Smooth muscle cell (in vitro differentiated cells): Measurements from ENCODE around the gene SRSF7. TPM values are rescaled to one million over a fixed set of nuclear protein-coding genes. Genes with fewer than 3 reads are reported as not detected.
"Not testable (repeated sequence)": the region's sequence is repeated elsewhere in the genome, so short reads cannot be mapped to it uniquely, and the experiment has no call there.

ENCODE experiments used
- DNase-seq: peaks from one replicate; lab custom pipeline; 2025; ENCODE audit not compliant: unreplicated experiment; lab: John Stamatoyannopoulos, UW
- H2AFZ ChIP-seq: fragments of 200-600 bp; sonication (generic); 2 replicates; pipeline ENCODE4 v1.6.0; 2016; ENCODE audit warnings: antibody characterized with exemption, low read depth, mild to moderate bottlenecking
- H3F3A ChIP-seq: fragments of 200-600 bp; sonication (generic); 2 replicates; pipeline ENCODE4 v1.6.0; 2017; ENCODE audit warnings: antibody characterized with exemption, low read depth
- H3K27ac ChIP-seq: fragments of 200-600 bp; sonication (generic); 2 replicates; pipeline ENCODE4 v1.5.1; 2016; ENCODE audit warnings: low read depth, mild to moderate bottlenecking
- H3K27me3 ChIP-seq: fragments of 200-600 bp; sonication (generic); 2 replicates; pipeline ENCODE4 v1.6.1; 2016; ENCODE audit warnings: low read depth, mild to moderate bottlenecking
- H3K36me3 ChIP-seq: fragments of 200-600 bp; sonication (generic); 2 replicates; pipeline ENCODE4 v1.5.1; 2016; ENCODE audit warnings: low read depth
- H3K4me1 ChIP-seq: fragments of 200-600 bp; sonication (generic); 2 replicates; pipeline ENCODE4 v1.5.1; 2016; ENCODE audit warnings: low read depth
- H3K4me2 ChIP-seq: fragments of 200-600 bp; sonication (generic); 2 replicates; pipeline ENCODE4 v1.6.0; 2016; ENCODE audit warnings: mild to moderate bottlenecking
- H3K4me3 ChIP-seq: fragments of 200-600 bp; sonication (generic); 2 replicates; pipeline ENCODE4 v1.5.1; 2016; ENCODE audit warnings: mild to moderate bottlenecking
- H3K79me2 ChIP-seq: fragments of 200-600 bp; sonication (generic); 2 replicates; pipeline ENCODE4 v1.6.0; 2016; ENCODE audit warnings: low read depth, mild to moderate bottlenecking
- H3K9ac ChIP-seq: fragments of 200-600 bp; sonication (generic); 2 replicates; pipeline ENCODE4 v1.6.0; 2016; ENCODE audit warnings: low read depth
- H3K9me3 ChIP-seq: fragments of 200-600 bp; sonication (generic); replicated peaks from 2 replicates; pipeline ENCODE4 v1.5.1; 2016; ENCODE audit warnings: low read depth
- H4K20me1 ChIP-seq: fragments of 200-600 bp; sonication (generic); 2 replicates; pipeline ENCODE4 v1.6.0; 2016; ENCODE audit warnings: low read depth
- CTCF ChIP-seq: fragments of 200-600 bp; sonication (generic); IDR thresholded peaks from 2 replicates; pipeline ENCODE4 v1.5.1; 2017; ENCODE audit warnings: borderline replicate concordance, mild to moderate bottlenecking, antibody characterized with exemption; ENCODE audit not compliant: insufficient read depth, poor library complexity, severe bottlenecking
- WGBS: methylation state at CpG from one replicate; pipeline ENCODE4 v1.1.7; 2016; ENCODE audit warnings: low lambda C conversion rate; 5-methylcytosine and 5-hydroxymethylcytosine counted together
- polyA plus RNA-seq: library from polyadenylated mRNA; unstranded; fragments of >200 nt; fragmentation: Nextera tagmentation; extraction: Ambion mirVana; gene quantifications from 2 replicates; pipeline ENCODE4 v1.2.1, GENCODE V29; 2016
- total RNA-seq: library from RNA; depleted of rRNA; stranded (reverse); fragments of >200 nt; gene quantifications from 2 replicates; pipeline ENCODE4 v1.2.3, GENCODE V29; 2014

Gene SRSF7
- total and polyA plus RNA-seq, 2 experiments from 2014 or later: 92.5 to 102 TPM

- Histone ChIP-seq H4K20me1 (no peaks in the 10 kb centered on the region), H3K4me3 (no peak overlapping the region), H3K4me1 (no peaks in the 10 kb centered on the region), H3K36me3 (no peaks in the 10 kb centered on the region), H3K79me2 (no peaks in the 10 kb centered on the region), H3K4me2 (no peak overlapping the region), H3K27me3 (no peaks in the 10 kb centered on the region), H3F3A (no peaks in the 10 kb centered on the region), H3K9me3 (no peaks in the 10 kb centered on the region), H3K27ac (no peak overlapping the region), H3K9ac (no peak overlapping the region), H2AFZ (no peak overlapping the region)
- no peak for TF ChIP-seq CTCF
- WGBS: 96% methylated on average over 4 of the region's 4 CpGs
- no peak for DNase-seq
Observed at GRCh38 chr2:38763728-38764127, 12.6 kb upstream of the SRSF7 start.

GRCh38 chr2:38763228-38763627 is 12.1 kb upstream of the SRSF7 start:
- Histone ChIP-seq H3K27me3 (no peaks in the 10 kb centered on the region), H3K4me3 (no peak overlapping the region), H3K4me1 (no peaks in the 10 kb centered on the region), H3K4me2 (no peak overlapping the region), H3K9me3 (no peaks in the 10 kb centered on the region), H3K27ac (no peak overlapping the region), H3K79me2 (no peaks in the 10 kb centered on the region), H3K9ac (no peak overlapping the region), H4K20me1 (no peaks in the 10 kb centered on the region), H3F3A (no peaks in the 10 kb centered on the region), H3K36me3 (no peaks in the 10 kb centered on the region), H2AFZ (no peak overlapping the region)
- WGBS: 90% methylated on average over 2 of the region's 2 CpGs
- no peak for DNase-seq
- no peak for TF ChIP-seq CTCF

- not testable (repeated sequence) for H3F3A ChIP-seq, H3K79me2 ChIP-seq, H2AFZ ChIP-seq, H3K4me2 ChIP-seq, H3K27ac ChIP-seq, H3K36me3 ChIP-seq, H4K20me1 ChIP-seq, H3K9me3 ChIP-seq, H3K4me3 ChIP-seq, DNase-seq, H3K9ac ChIP-seq, H3K27me3 ChIP-seq
- H3K4me1 ChIP-seq: peaks cover 11% of the 10 kb centered on the region
- 94% methylated on average over 5 of the region's 31 CpGs for WGBS
Observed at GRCh38 chr2:38755891-38756290, 4.7 kb upstream of the SRSF7 start.

GRCh38 chr2:38754506-38754905 is 3.3 kb upstream of the SRSF7 start:
- peaks cover 12% of the 10 kb centered on the region for H4K20me1 ChIP-seq
- no peak overlapping the region for H2AFZ ChIP-seq
- H3K9ac ChIP-seq: no peak overlapping the region
- no peaks in the 10 kb centered on the region for H3K27me3 ChIP-seq
- H3K4me3 ChIP-seq: no peak overlapping the region
- no peak overlapping the region for H3K4me2 ChIP-seq
- H3K79me2 ChIP-seq: peaks cover 15% of the 10 kb centered on the region
- no peaks in the 10 kb centered on the region for H3F3A ChIP-seq
- TF ChIP-seq CTCF: no peak
- H3K27ac ChIP-seq: no peak overlapping the region
- peaks cover 16% of the 10 kb centered on the region for H3K4me1 ChIP-seq
- H3K36me3 ChIP-seq: no peaks in the 10 kb centered on the region
- no peaks in the 10 kb centered on the region for H3K9me3 ChIP-seq
- DNase-seq: no peak
- WGBS: 93% methylated on average over 3 of the region's 3 CpGs
